NCI-H2171 treated with DMSO at 0.1 percent for 48 hours (cell line): Measurements from ENCODE around the gene CDON.
A peak's percentile ranks its signal among the peaks of the same experiment; 100 is the strongest.
"Not testable (repeated sequence)": the region's sequence is repeated elsewhere in the genome, so short reads cannot be mapped to it uniquely, and the experiment has no call there.

ENCODE experiments used
- DNase-seq: peaks from one replicate; lab custom pipeline; 2025; lab: John Stamatoyannopoulos, UW

Gene CDON

GRCh38 chr11:125924384-125925007, 138.2 kb downstream of the CDON start:
- no peak for DNase-seq

GRCh38 chr11:125923633-125924032, 139.0 kb downstream of the CDON start:
- no peak for DNase-seq

GRCh38 chr11:125923012-125923579, 139.6 kb downstream of the CDON start:
- peak; percentile 55 for DNase-seq

GRCh38 chr11:125922156-125922555, 140.5 kb downstream of the CDON start:
- no peak for DNase-seq

- no peak for DNase-seq
Observed at GRCh38 chr11:125921042-125921441, 141.6 kb downstream of the CDON start.

GRCh38 chr11:125918140-125918840, 144.4 kb downstream of the CDON start:
- DNase-seq, result peak; percentile 24

GRCh38 chr11:125916683-125917347, 145.9 kb downstream of the CDON start:
- no peak for DNase-seq

GRCh38 chr11:125914601-125915000, 148.1 kb downstream of the CDON start:
- not testable (repeated sequence) for DNase-seq

GRCh38 chr11:125910226-125910849, 152.3 kb downstream of the CDON start:
- no peak for DNase-seq
